GM18873 (cell line): ENCODE results near the gene SOX11.

Experiments used
- ATAC-seq: cut with Tn5 transposase; IDR thresholded peaks from one replicate; pipeline ENCODE4 v1.9.1; 2021; ENCODE audit warnings: mild to moderate bottlenecking, moderate library complexity, moderate number of reproducible peaks; ENCODE audit not compliant: unreplicated experiment, low FRiP score

SOX11 gene

GRCh38 chr2:5722236-5722635, 30.1 kb downstream of the SOX11 start:
- no peak for ATAC-seq

DNA sequence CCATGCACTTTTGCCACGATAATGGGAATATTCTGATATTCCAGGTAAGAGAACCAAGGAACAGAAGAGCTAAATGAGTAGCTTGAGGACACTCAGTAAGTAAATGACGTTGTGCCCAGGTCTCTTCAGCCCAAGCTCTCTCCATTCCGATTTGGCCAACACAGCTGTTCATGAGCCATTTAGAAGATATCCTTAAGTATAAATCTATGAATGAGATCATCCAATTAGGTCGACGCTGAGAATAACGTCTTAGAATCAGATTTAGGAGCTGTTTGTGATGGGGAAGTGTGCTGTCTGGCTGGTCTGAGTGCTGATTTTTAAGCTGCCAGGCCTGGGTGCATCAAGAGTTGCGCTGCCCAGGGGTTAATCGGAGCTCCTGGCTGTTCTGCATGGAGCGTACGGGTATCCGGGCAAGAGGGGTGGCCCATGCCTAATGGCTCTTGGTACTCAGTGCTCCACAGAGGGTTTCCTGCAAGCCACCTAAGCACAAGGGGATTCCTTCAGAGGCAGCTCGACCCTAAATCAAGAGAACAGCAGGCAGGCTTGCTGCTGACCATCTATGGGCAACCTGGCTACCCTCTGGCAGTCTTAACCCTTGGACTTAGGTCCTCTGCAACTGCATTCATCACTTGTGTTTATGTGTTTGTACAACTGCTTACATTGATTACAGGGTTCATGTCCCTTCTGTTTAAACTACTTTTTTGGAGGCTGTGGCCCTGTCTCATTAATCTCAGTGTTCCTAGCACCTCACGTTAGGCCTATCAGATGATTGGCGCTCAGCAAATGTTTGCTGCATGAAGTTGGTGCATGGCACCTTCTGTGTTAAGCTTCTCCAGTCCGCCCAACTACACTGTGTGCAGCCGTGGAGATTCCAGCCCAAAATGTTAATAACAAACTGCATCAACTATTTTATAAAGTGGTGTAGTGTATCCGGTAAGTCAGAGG, 31.9 kb downstream of the SOX11 start:
- no peak for ATAC-seq

GRCh38 chr2:5725072-5725471, 32.9 kb downstream of the SOX11 start:
- no peak for ATAC-seq

- ATAC-seq = no peak
Measured at GRCh38 chr2:5725794-5726463, 33.7 kb downstream of the SOX11 start.

DNA sequence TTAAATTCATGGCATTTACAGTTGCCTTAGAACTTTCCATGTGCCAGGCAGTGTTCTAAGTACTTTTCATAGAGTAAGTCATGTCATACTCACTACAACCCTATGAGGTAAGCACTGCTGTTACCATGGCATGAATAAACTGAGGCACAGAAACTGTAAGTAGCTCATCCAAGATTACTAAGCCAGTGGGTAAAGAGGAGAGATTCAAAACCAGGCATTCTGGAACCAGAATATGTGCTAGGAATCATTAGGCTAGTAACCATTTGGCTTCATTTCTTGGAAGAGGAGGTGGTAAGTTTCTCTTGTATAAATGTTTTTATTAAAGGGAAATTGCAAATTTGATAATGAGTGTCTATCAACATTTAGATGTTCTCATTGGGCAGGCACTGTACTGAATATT, 35.1 kb downstream of the SOX11 start:
- no peak for ATAC-seq

GRCh38 chr2:5729416-5729815, 37.2 kb downstream of the SOX11 start:
- no peak for ATAC-seq

DNA sequence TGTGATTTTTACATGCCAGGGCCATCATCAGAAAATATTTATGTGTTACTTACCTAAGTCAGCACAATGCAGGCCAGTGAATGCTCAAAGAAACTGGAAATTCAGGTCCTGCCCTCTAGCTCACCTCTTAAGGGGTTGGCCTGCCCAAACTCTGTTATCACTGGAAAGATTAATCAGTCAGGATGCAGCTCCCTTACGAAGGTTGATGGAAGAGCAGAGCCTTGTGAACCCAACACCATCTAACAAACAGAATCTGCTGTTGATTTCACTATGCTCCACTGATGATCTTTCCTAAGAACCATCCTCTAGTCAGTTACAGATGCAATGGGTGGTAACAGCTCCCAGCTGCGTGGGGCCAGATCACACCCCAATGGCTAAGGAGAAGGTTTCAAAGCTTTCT, 38.2 kb downstream of the SOX11 start:
- ATAC-seq = no peak

DNA sequence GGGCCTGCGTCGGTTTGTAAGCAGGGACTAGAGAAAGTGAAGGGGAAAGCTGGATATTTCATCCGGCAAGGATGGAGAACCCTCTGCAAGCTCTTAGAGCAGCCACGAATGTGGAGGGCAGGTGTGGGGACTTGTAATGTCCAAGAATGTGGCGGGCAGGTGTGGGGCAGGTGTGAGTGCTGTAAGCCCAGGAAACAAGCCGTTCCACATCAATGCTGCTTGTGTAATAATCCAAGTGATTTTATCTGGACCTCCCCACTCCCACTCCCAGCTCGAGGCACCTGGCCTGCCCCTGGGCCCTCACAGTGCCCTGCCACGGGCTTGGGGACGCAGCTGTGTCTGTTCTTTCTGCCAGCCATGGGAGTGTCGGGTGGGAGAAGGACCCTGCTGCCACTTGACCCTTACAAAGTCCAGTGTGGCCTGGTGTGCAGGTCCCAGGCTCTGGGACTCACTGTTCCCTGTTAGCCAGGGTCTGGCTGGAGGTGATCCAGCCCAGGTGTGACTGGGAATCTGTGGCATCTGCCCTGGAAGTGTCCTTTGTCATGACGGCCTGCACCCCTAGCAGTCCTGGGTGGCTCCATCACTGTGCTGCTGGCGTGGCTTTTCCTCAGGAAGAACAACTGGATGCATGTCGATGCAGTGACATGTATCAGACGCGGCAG, 42.8 kb downstream of the SOX11 start:
- no peak for ATAC-seq

DNA sequence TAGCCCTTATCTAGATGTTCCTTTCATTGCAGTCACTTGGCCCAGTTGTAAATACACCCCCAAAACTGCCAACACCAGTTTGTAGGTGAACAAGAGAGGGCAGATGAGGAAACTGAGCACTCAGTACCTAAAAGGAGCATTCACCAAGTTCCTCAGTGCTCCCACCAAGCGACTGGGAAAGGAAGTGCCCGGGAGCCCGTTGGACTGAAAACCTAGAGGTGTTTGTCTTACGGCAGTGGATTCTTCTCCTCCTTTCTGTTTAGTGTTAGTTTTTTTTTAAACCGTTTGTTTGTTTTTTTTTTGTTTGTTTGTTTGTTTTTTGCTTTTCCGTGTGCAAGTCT, 43.3 kb downstream of the SOX11 start:
- no peak for ATAC-seq

- ATAC-seq = no peak
Measured at GRCh38 chr2:5736050-5736449, 43.9 kb downstream of the SOX11 start.

DNA sequence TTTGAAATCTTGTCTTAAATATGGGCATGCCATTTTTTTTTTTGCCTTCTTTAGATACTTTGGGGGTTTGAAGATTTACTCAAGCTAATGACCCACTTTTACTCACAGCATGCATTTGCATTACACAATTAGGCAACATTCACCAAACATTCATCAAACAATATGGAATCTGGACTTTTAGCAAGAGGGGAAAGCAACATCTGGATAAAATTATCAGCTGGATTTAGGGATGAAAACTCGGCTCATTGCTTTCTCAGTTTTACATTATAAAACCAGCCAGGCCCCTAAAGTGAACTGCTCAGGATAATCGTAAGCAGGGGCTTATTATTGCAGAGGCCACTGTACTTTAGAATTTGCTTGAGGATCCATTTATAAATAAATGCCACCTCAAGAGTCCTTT, 44.7 kb downstream of the SOX11 start:
- no peak for ATAC-seq

GRCh38 chr2:5740053-5740452, 47.9 kb downstream of the SOX11 start:
- no peak for ATAC-seq

DNA sequence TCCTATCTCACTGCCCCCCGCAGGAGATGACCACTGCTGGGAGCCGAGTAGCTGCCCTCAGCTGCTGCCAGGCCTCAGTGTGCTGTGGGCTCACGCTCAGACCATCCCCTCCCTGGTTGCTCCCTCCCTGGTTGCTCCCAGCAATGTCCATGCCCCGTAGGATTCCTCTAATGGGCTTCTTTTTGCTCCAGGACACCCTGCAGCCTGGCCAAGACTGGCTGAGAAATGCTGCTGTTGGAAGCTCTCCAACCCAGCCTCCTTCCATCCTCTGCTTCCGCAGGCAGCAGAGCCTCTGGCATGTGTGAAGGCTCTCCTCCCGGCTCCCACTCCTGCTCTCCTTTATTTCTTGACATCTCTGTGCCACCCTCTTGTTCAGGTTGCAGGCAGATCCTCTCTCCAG, 48.6 kb downstream of the SOX11 start:
- no peak for ATAC-seq

- ATAC-seq = no peak
Measured at GRCh38 chr2:5741242-5741641, 49.1 kb downstream of the SOX11 start.

DNA sequence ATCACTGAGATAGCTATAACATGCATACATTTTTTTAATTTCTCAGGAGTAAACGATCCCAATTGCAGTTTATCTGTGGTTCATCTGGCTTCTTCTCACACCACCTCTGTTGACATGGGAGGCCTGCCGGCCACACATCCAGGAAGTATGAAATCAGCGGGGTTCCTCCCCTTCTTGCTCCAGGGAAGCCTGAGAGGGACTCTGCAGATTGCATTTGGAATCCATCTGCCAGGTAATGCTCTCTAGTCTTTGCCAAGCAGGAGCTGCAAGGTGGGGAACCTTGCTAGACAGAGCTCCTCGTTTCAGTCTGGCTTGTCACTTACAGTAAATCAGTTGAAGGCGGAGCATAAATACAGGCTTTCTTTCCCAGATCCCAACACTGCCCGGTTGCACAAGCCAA, 49.9 kb downstream of the SOX11 start:
- no peak for ATAC-seq

GRCh38 chr2:5748391-5748790, 56.2 kb downstream of the SOX11 start:
- ATAC-seq = no peak

DNA sequence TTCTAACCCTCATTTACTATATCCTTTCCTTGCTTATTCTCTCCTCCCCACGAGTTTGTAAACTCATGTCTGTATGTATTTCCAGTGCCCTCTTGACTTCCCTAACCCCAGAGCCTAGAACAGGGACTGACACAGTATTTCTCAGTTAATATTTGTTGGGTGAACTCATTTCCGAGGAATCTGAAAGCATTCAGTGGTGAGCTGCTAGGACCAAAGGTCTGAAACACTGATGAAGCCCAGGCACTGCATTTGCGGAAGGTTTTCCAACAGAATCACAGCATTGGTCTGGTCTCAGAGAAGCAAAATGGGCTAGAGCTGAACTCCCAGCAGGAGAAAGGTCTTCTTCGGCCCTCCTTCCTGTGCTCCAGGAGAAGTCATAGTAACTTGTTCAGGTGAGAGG, 56.8 kb downstream of the SOX11 start:
- no peak for ATAC-seq

GRCh38 chr2:5749347-5749746, 57.2 kb downstream of the SOX11 start:
- ATAC-seq = no peak
